H1 (cell line): ENCODE results near the gene ALG6. TPM values are rescaled to one million over a fixed set of nuclear protein-coding genes. Genes with fewer than 3 reads are reported as not detected.

Experiments
- CTCF ChIA-PET: fragments of 300-600 bp; sonication (Branson Sonifier 250); formaldehyde crosslinking; loops from one replicate; lab custom pipeline; 2021; ENCODE audit not compliant: partially characterized antibody; lab: Charles Lee
- POLR2A ChIA-PET: fragments of 300-600 bp; sonication (Branson Sonifier 250); formaldehyde crosslinking; loops from one replicate; lab custom pipeline; 2021; ENCODE audit warnings: inconsistent platforms; ENCODE audit not compliant: partially characterized antibody; lab: Charles Lee
- DNase-seq, 2 experiments: peaks; one replicate each; pipeline versions ENCODE4 v3.0.0 to v3.0.0-alpha.2; 2010 to 2022; ENCODE audit warnings: low spot score in 2 of 2, low read depth in 1 of 2, mixed read lengths in 1 of 2
- FAIRE-seq: peaks from 2 replicates; lab custom pipeline; 2011; peaks lifted over from hg19 to GRCh38; lab: Jason Lieb, UNC
- H2AFZ ChIP-seq: 2 replicates; pipeline ENCODE4 v1.8.1; 2012; ENCODE audit warnings: low read length, inconsistent platforms
- H2AK5ac ChIP-seq: 2 replicates; pipeline ENCODE4 v1.6.1; 2013; ENCODE audit warnings: low read depth, low read length
- H2BK120ac ChIP-seq: replicated peaks from 2 replicates; pipeline ENCODE3; 2013; ENCODE audit warnings: low read depth, low read length, inconsistent platforms
- H2BK12ac ChIP-seq: 2 replicates; pipeline ENCODE4 v1.6.1; 2013; ENCODE audit warnings: low read depth, low read length
- H2BK15ac ChIP-seq: 2 replicates; pipeline ENCODE4 v1.6.1; 2013; ENCODE audit warnings: low read length
- H2BK20ac ChIP-seq: 2 replicates; pipeline ENCODE4 v1.6.1; 2013; ENCODE audit warnings: low read length
- H2BK5ac ChIP-seq: 2 replicates; pipeline ENCODE4 v1.6.1; 2013; ENCODE audit warnings: low read depth, low read length
- H3K14ac ChIP-seq: 2 replicates; pipeline ENCODE4 v1.6.1; 2013; ENCODE audit warnings: inconsistent platforms; ENCODE audit not compliant: insufficient read length
- H3K18ac ChIP-seq: 2 replicates; pipeline ENCODE4 v1.6.1; 2013; ENCODE audit warnings: low read length; ENCODE audit errors: extremely low read depth
- H3K23ac ChIP-seq: 2 replicates; pipeline ENCODE4 v1.6.1; 2013; ENCODE audit warnings: inconsistent platforms; ENCODE audit not compliant: insufficient read length
- H3K23me2 ChIP-seq: 2 replicates; pipeline ENCODE4 v1.6.1; 2013; ENCODE audit warnings: low read depth, low read length
- H3K27ac ChIP-seq: 2 replicates; pipeline ENCODE4 v1.6.1; 2011; ENCODE audit warnings: low read depth, low read length, inconsistent platforms
- H3K27me3 ChIP-seq, 4 experiments: replicated peaks in 1 of 4; 1 replicate in 1 of 4; 2 replicates in 3 of 4; pipeline versions ENCODE4 v1.6.1 to v1.8.1; 2011 to 2013; ENCODE audit warnings: low read length in 3 of 4, mild to moderate bottlenecking in 3 of 4, inconsistent platforms in 2 of 4, mixed read lengths in 2 of 4, moderate library complexity in 1 of 4; ENCODE audit not compliant: control insufficient read depth in 3 of 4, insufficient read depth in 3 of 4; ENCODE audit errors: extremely low read depth in 1 of 4
- H3K36me3 ChIP-seq, 4 experiments: 2 replicates each; pipeline versions ENCODE4 v1.6.1 to v1.8.1; 2011 to 2013; ENCODE audit warnings: mild to moderate bottlenecking in 4 of 4, low read length in 3 of 4, moderate library complexity in 2 of 4, control low read depth in 1 of 4, inconsistent platforms in 1 of 4; ENCODE audit not compliant: insufficient read depth in 4 of 4, control insufficient read depth in 2 of 4
- H3K4ac ChIP-seq: replicated peaks from 2 replicates; pipeline ENCODE3; 2013; ENCODE audit warnings: low read length, low read depth, mixed read lengths, inconsistent platforms; ENCODE audit not compliant: insufficient read length
- H3K4me1 ChIP-seq, 4 experiments: replicated peaks in 1 of 4; 1 replicate in 1 of 4; 2 replicates in 3 of 4; pipeline versions ENCODE4 v1.6.1 to v1.8.1; 2011 to 2013; ENCODE audit warnings: low read length in 3 of 4, inconsistent platforms in 2 of 4, mixed read lengths in 1 of 4; ENCODE audit not compliant: insufficient read depth in 4 of 4, control insufficient read depth in 3 of 4
- H3K4me2 ChIP-seq, 2 experiments: 2 replicates each; pipeline versions ENCODE4 v1.6.1 to v1.8.1; 2011 to 2013; ENCODE audit warnings: low read depth in 2 of 2, low read length in 2 of 2, control low read depth in 1 of 2, inconsistent platforms in 1 of 2, mild to moderate bottlenecking in 1 of 2; ENCODE audit not compliant: insufficient read depth in 1 of 2
- H3K4me3 ChIP-seq, 4 experiments: fragments of 200-600, 300-600 bp in 1 of 4; sonication (generic), shearing (Covaris generic), sonication (Bioruptor Twin) in 1 of 4; 2 replicates each; pipeline versions ENCODE4 v1.5.1 to v1.8.1; 2011 to 2016; ENCODE audit warnings: low read length in 4 of 4, low read depth in 3 of 4, control low read depth in 2 of 4, inconsistent platforms in 2 of 4, mild to moderate bottlenecking in 2 of 4, mixed read lengths in 1 of 4, moderate library complexity in 1 of 4; ENCODE audit not compliant: insufficient read depth in 2 of 4; ENCODE audit errors: extremely low read depth in 1 of 4
- H3K56ac ChIP-seq: replicated peaks from 2 replicates; pipeline ENCODE3; 2013; ENCODE audit warnings: low read depth, mild to moderate bottlenecking, mixed read lengths, low read length, inconsistent platforms; ENCODE audit not compliant: insufficient read length
- H3K79me1 ChIP-seq: 2 replicates; pipeline ENCODE4 v1.6.1; 2013; ENCODE audit warnings: low read depth, low read length, control low read depth
- H3K79me2 ChIP-seq, 2 experiments: 2 replicates each; pipeline versions ENCODE4 v1.6.1 to v1.8.1; 2012 to 2013; ENCODE audit warnings: low read length in 2 of 2, mild to moderate bottlenecking in 2 of 2, inconsistent platforms in 1 of 2; ENCODE audit not compliant: insufficient read depth in 2 of 2, control insufficient read depth in 1 of 2
- H3K9ac ChIP-seq, 4 experiments: replicated peaks in 1 of 4; 1 replicate in 1 of 4; 2 replicates in 3 of 4; pipeline versions ENCODE4 v1.6.1 to v1.8.1; 2011 to 2013; ENCODE audit warnings: low read depth in 3 of 4, low read length in 3 of 4, control low read depth in 2 of 4, mild to moderate bottlenecking in 2 of 4, moderate library complexity in 2 of 4, inconsistent platforms in 1 of 4; ENCODE audit errors: extremely low read depth in 1 of 4
- H3K9me3 ChIP-seq, 2 experiments: 2 replicates each; pipeline versions ENCODE4 v1.6.1 to v1.8.1; 2012 to 2013; ENCODE audit warnings: mild to moderate bottlenecking in 2 of 2, moderate library complexity in 2 of 2, control low read depth in 1 of 2, inconsistent platforms in 1 of 2, low read depth in 1 of 2, low read length in 1 of 2, mixed read lengths in 1 of 2; ENCODE audit not compliant: insufficient read depth in 2 of 2
- H4K20me1 ChIP-seq, 2 experiments: replicated peaks in 1 of 2; 2 replicates each; pipeline versions ENCODE3 to v1.8.1; 2011 to 2013; ENCODE audit warnings: inconsistent platforms in 2 of 2, low read length in 2 of 2, mild to moderate bottlenecking in 1 of 2; ENCODE audit not compliant: insufficient read depth in 2 of 2, control insufficient read depth in 1 of 2
- H4K5ac ChIP-seq: 2 replicates; pipeline ENCODE4 v1.6.1; 2013; ENCODE audit warnings: low read length, low read depth, mixed read lengths, inconsistent platforms; ENCODE audit not compliant: insufficient read length
- H4K8ac ChIP-seq: 2 replicates; pipeline ENCODE4 v1.8.0; 2013; ENCODE audit warnings: mild to moderate bottlenecking, moderate library complexity, low read length, inconsistent platforms; ENCODE audit not compliant: insufficient read depth; ENCODE audit errors: extremely low read depth
- H4K91ac ChIP-seq: replicated peaks from 2 replicates; pipeline ENCODE3; 2013; ENCODE audit warnings: low read length, mixed read lengths, inconsistent platforms; ENCODE audit not compliant: insufficient read length
- ASH2L ChIP-seq: fragments of 200-600, 300-600 bp; sonication (generic); IDR thresholded peaks from one replicate; pipeline ENCODE4 v1.7.1; 2017; ENCODE audit warnings: low read length
- ATF2 ChIP-seq: IDR thresholded peaks from 2 replicates; pipeline ENCODE4 v1.6.1; 2012; ENCODE audit warnings: low read length, inconsistent platforms
- CBX8 ChIP-seq: fragments of 300-800, 300-1000 bp; sonication (generic); IDR thresholded peaks from 2 replicates; pipeline ENCODE4 v1.7.1; 2016; ENCODE audit warnings: low read depth, low read length, borderline replicate concordance
- HDAC6 ChIP-seq: IDR thresholded peaks from one replicate; pipeline ENCODE4 v1.7.1; 2012; ENCODE audit warnings: low read depth, mild to moderate bottlenecking, inconsistent platforms, low read length, moderate library complexity
- KDM1A ChIP-seq: fragments of 200-600, 300-600 bp; sonication (generic); IDR thresholded peaks from 2 replicates; pipeline ENCODE4 v1.7.1; 2016; ENCODE audit warnings: mild to moderate bottlenecking, low read length, borderline replicate concordance
- KDM5A ChIP-seq: fragments of 200-600 bp; IDR thresholded peaks from 2 replicates; pipeline ENCODE4 v1.7.1; 2012; ENCODE audit warnings: mild to moderate bottlenecking, low read length, inconsistent platforms, mixed read lengths
- POLR2A ChIP-seq, 2 experiments: IDR thresholded peaks; 1 replicate in 1 of 2; 2 replicates in 1 of 2; pipeline ENCODE4 v1.6.1; 2011; ENCODE audit warnings: low read depth in 2 of 2, low read length in 2 of 2, mild to moderate bottlenecking in 2 of 2; ENCODE audit errors: control extremely low read depth in 1 of 2
- POU5F1 ChIP-seq: IDR thresholded peaks from 2 replicates; pipeline ENCODE4 v1.6.1; 2011; ENCODE audit warnings: low read depth, mild to moderate bottlenecking, low read length, moderate library complexity
- SIRT6 ChIP-seq: IDR thresholded peaks from one replicate; pipeline ENCODE4 v1.7.1; 2012; ENCODE audit warnings: low read length, inconsistent platforms
- TAF1 ChIP-seq: IDR thresholded peaks from 2 replicates; pipeline ENCODE4 v1.6.1; 2011; ENCODE audit warnings: mild to moderate bottlenecking, low read depth, low read length
- YY1 ChIP-seq: IDR thresholded peaks from 2 replicates; pipeline ENCODE4 v1.6.1; 2011; ENCODE audit warnings: low read depth, mild to moderate bottlenecking, low read length
- WGBS, 2 experiments: shearing (Covaris generic) in 1 of 2; methylation state at CpG; one replicate each; pipeline versions ENCODE4 v1.1.6 to v1.1.7; 2013 to 2015; ENCODE audit warnings: low lambda C conversion rate in 2 of 2, mixed read lengths in 2 of 2, inconsistent platforms in 1 of 2, low coverage in 1 of 2, missing lambda C conversion rate in 1 of 2; ENCODE audit not compliant: insufficient replicate concordance in 2 of 2, insufficient coverage in 1 of 2, insufficient read length in 1 of 2; ENCODE audit errors: extremely low coverage in 1 of 2, missing lambda C conversion rate in 1 of 2; 5-methylcytosine and 5-hydroxymethylcytosine counted together
- polyA plus RNA-seq, 7 experiments: library from polyadenylated mRNA; depleted of rRNA in 3 of 7; stranded (reverse) in 5 of 7; unstranded in 2 of 7; fragments of >200 nt in 5 of 7; fragments of 200-250 nt in 2 of 7; gene quantifications; 1 replicate in 5 of 7; 2 replicates in 1 of 7; 4 replicates in 1 of 7; pipeline versions ENCODE4 v1.2.1 to v1.2.3, GENCODE V29; 2011 to 2013; ENCODE audit warnings: missing spikeins in 2 of 7, mixed read lengths in 2 of 7
- total RNA-seq: library from RNA; stranded (reverse); fragmentation: NEBNext Ultra II Directional; extraction: Animal tissue kit (Norgen Biotek cat#: 25700); gene quantifications from 2 replicates; pipeline ENCODE4 v1.2.1, GENCODE V29; 2021

Gene ALG6
- total and polyA plus RNA-seq, 2 of the 8 experiments (the other 6 are each of a cell fraction or from before 2014, with no cell fraction given) = 17.8 to 26.8 TPM

DNA sequence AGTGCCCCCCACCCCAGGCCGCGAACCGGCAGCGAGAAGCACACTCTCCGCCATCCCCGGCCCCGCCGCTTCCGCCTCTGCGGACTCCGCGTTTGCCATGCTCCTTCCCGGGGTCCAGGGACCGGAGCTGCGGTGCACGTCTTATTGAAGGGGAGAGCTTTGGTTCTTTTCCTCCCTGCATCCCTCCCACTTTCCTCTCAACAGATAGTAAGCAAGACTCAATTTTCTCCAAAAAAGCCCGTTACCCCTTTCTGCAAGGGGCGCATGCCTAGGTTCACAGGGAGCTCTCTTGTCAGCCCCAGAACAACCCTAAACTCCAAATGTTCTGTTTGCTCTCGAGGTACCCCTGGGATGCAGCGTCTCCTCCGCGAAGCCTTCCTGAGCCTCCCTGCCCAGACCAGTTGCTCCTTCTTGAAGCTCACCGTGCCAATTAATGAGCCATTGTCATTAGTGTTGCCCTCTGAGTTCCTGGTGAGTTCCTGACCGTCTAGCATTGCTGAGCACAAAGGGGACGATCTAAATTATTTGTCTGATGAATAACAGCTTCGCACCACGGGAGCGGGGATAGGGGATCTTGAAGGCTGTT lies 37.0 kb upstream of the ALG6 start:
- Histone ChIP-seq H3K9me3 (no peaks in the 10 kb centered on the region), H4K20me1 (peaks cover 0 to 2% of the 10 kb centered on the region in 2 experiments), H3K79me2 (no peaks in the 10 kb centered on the region), H2BK12ac (peak overlapping the region; percentile 0; the same call in 1 of the 2 replicates), H3K14ac (no peak overlapping the region), H3K4me3 (peak overlapping the region; percentile 34 to 58 (median 46)), H3K4me2 (peak overlapping the region; percentile 78 to 94), H3K18ac (peak overlapping the region; percentile 78), H2BK120ac (no peak overlapping the region), H3K36me3 (no peaks in the 10 kb centered on the region), H3K79me1 (no peaks in the 10 kb centered on the region), H3K27me3 (peaks cover 0 to 58% (median 37%) of the 10 kb centered on the region in 4 experiments; a peak in 5 of 7 replicates), H2AK5ac (no peak overlapping the region), H4K91ac (peak overlapping the region; percentile 52), H2AFZ (peak overlapping the region; percentile 24; the same call in 1 of the 2 replicates), H3K4ac (peak overlapping the region; percentile 82), H2BK5ac (no peak overlapping the region), H3K9ac (no peak overlapping the region), H4K5ac (no peak overlapping the region), H3K4me1 (peaks cover 6 to 40% (median 18%) of the 10 kb centered on the region in 4 experiments), H3K27ac (no peak overlapping the region), H3K23me2 (peaks cover 18% of the 10 kb centered on the region), H2BK20ac (no peak overlapping the region), H4K8ac (no peak overlapping the region), H2BK15ac (no peak overlapping the region), H3K23ac (no peak overlapping the region), H3K56ac (no peak overlapping the region)
- ChIA-PET POLR2A (interaction anchor here (0.7 to 5.5 kb wide), 15 partner anchors 8 to 487 kb away, joined by 3 to 32 read pairs (median 5); partner anchors contain the start of genes ALG6 and FOXD3), CTCF (interaction anchor here (0.6 to 6.5 kb wide), 13 partner anchors 10 to 213 kb away, joined by 3 to 71 read pairs (median 3); no protein-coding TSS in a partner anchor)
- FAIRE-seq (peak; percentile 65), DNase-seq (peak; percentile 73 to 82)
- WGBS, 2 experiments = 3% methylated on average over 28 of the region's 28 CpGs; no CpG with 5 or more reads in 1 of the 2 experiments
- no peak for TF ChIP-seq ATF2
- TF ChIP-seq POU5F1 = no peak; the same call in 1 of the 2 replicates
- TF ChIP-seq HDAC6 = no peak
- TF ChIP-seq CBX8 = no peak
- peak; percentile 89 for TF ChIP-seq ASH2L
- TF ChIP-seq KDM5A = no peak
- TF ChIP-seq KDM1A = peak; percentile 47; the same call in 1 of the 2 replicates
- TF ChIP-seq POLR2A (IDR thresholded peaks at IDR 0.05; ENCODE audit: control extremely low read depth in 1 of 2, low read depth in 2 of 2, low read length in 2 of 2) = no peak
- no peak for TF ChIP-seq SIRT6
- 0 out of 2 replicates have a peak, but pooled peaks have one; percentile 32 for TF ChIP-seq TAF1
- 0 out of 2 replicates have a peak, but pooled peaks have one; percentile 5 for TF ChIP-seq YY1
